Keratinocyte (primary cell): ENCODE measurements around the gene TNPO1.

Source experiments
- CTCF ChIP-seq, 3 experiments: IDR thresholded peaks in 1 of 3; conservative IDR thresholded peaks in 1 of 3; optimal IDR thresholded peaks in 1 of 3; 2 replicates in 2 of 3; 3 replicates in 1 of 3; pipeline versions ENCODE3 to v1.5.1; 2011; ENCODE audit warnings: low read length in 3 of 3, mild to moderate bottlenecking in 3 of 3, moderate library complexity in 2 of 3, control low read depth in 1 of 3, inconsistent platforms in 1 of 3; ENCODE audit not compliant: insufficient read depth in 2 of 3; ENCODE audit errors: extremely low read depth in 1 of 3
- EZH2 ChIP-seq: IDR thresholded peaks from one replicate; pipeline ENCODE4 v1.6.1; 2012; ENCODE audit warnings: inconsistent platforms, mild to moderate bottlenecking, low read length, moderate library complexity

GRCh38 chr5:72835633-72836032, 19.2 kb downstream of the TNPO1 start:
- no peak for TF ChIP-seq CTCF (optimal IDR thresholded peaks at IDR 0.05 in 1 of 3, IDR thresholded peaks at IDR 0.05 in 1 of 3, conservative IDR thresholded peaks at IDR 0.05 in 1 of 3; ENCODE audit: extremely low read depth in 1 of 3, insufficient read depth in 2 of 3, low read length in 3 of 3)
- no peak for TF ChIP-seq EZH2
